ENCODE data around the gene CDKN1B.

The CDKN1B gene

DNA sequence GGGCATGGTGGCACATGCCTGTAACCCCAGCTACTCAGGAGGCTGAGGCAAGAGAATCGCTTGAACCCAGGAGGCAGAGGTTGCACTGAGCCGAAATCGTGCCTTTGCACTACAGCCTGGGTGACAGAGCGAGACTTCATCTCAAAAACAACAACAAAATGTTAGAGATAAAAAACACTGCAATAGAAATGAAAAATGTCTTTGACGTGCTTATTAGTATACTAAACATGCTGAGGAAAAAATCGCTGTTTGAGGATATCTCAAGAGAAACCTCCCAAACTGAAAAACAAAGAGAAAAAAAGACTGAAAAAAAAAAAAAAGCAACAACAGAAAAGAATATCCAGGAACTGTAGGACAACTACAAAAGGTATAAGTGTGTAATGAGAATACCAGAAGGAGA lies 53.1 kb downstream of the CDKN1B start:
- DNase-seq: no peak
